ENCODE results near the gene UXT.
"Not testable (repeated sequence)": the region's sequence is repeated elsewhere in the genome, so short reads cannot be mapped to it uniquely, and the experiment has no call there.

UXT gene

GRCh38 chrX:47612418-47612817, 46.6 kb downstream of the UXT start:
- no peak for DNase-seq

GRCh38 chrX:47611926-47612325, 47.1 kb downstream of the UXT start:
- no peak for DNase-seq

- DNase-seq = no peak
Measured at GRCh38 chrX:47611489-47611888, 47.5 kb downstream of the UXT start.

GRCh38 chrX:47610511-47610910, 48.5 kb downstream of the UXT start:
- no peak for DNase-seq

GRCh38 chrX:47608130-47608810, 50.7 kb downstream of the UXT start:
- no peak for DNase-seq

- DNase-seq = no peak
Measured at GRCh38 chrX:47607091-47607490, 51.9 kb downstream of the UXT start.

GRCh38 chrX:47605024-47605423, 54.0 kb downstream of the UXT start:
- no peak for DNase-seq

- not testable (repeated sequence) for DNase-seq
Measured at GRCh38 chrX:47603125-47603524, 55.9 kb downstream of the UXT start.

All from NCI-H2081 (cell line).